SU-DHL-6 (cell line): ENCODE results near the gene TOR4A.

Source experiments
- H2AFZ ChIP-seq: fragments of 200-600 bp; sonication (generic); 2 replicates; pipeline ENCODE4 v1.6.1; 2014; ENCODE audit warnings: low read depth, mild to moderate bottlenecking, moderate library complexity, mixed read lengths, antibody characterized with exemption, low read length; ENCODE audit not compliant: severe bottlenecking
- H3F3A ChIP-seq: fragments of 200-600 bp; shearing (Covaris generic); 2 replicates; pipeline ENCODE4 v1.6.0; 2016; ENCODE audit warnings: antibody characterized with exemption, mild to moderate bottlenecking; ENCODE audit not compliant: insufficient read depth
- H3K27ac ChIP-seq: fragments of 200-600 bp; sonication (generic); 2 replicates; pipeline ENCODE4 v1.5.1; 2016; ENCODE audit warnings: low read depth, mild to moderate bottlenecking, low read length, moderate library complexity, mixed read lengths
- H3K27me3 ChIP-seq: fragments of 200-600 bp; sonication (generic), shearing (Covaris generic); 2 replicates; pipeline ENCODE4 v1.6.0; 2014; ENCODE audit warnings: mild to moderate bottlenecking, low read length
- H3K36me3 ChIP-seq: fragments of 200-600 bp; sonication (generic); 2 replicates; pipeline ENCODE4 v1.6.1; 2014; ENCODE audit warnings: mild to moderate bottlenecking, low read length, mixed read lengths
- H3K4me2 ChIP-seq: fragments of 300-600, 200-600 bp; shearing (Covaris generic), sonication (generic); 2 replicates; pipeline ENCODE4 v1.6.0; 2014; ENCODE audit warnings: low read length, low read depth, mild to moderate bottlenecking; ENCODE audit not compliant: poor library complexity, severe bottlenecking
- H3K4me3 ChIP-seq: fragments of 200-600 bp; sonication (generic); 2 replicates; pipeline ENCODE4 v1.5.1; 2014; ENCODE audit warnings: antibody characterized with exemption, low read length, mild to moderate bottlenecking, mixed read lengths; ENCODE audit not compliant: insufficient read depth, poor library complexity, severe bottlenecking
- H3K79me2 ChIP-seq: fragments of 200-600 bp; sonication (generic); 2 replicates; pipeline ENCODE4 v1.6.1; 2014; ENCODE audit warnings: mild to moderate bottlenecking, low read length, moderate library complexity; ENCODE audit not compliant: insufficient read depth
- H3K9ac ChIP-seq: fragments of 200-600 bp; sonication (generic); 2 replicates; pipeline ENCODE4 v1.7.0; 2014; ENCODE audit warnings: mild to moderate bottlenecking, low read length
- H3K9me2 ChIP-seq: fragments of 200-600 bp; sonication (generic); replicated peaks from 2 replicates; pipeline ENCODE4 v1.6.1; 2014; ENCODE audit warnings: low read length; ENCODE audit not compliant: insufficient read depth
- H3K9me3 ChIP-seq: fragments of 200-600 bp; sonication (generic); 2 replicates; pipeline ENCODE4 v1.6.1; 2014; ENCODE audit warnings: low read length, mixed read lengths; ENCODE audit not compliant: insufficient read depth
- H4K20me1 ChIP-seq: fragments of 200-600 bp; sonication (generic); 2 replicates; pipeline ENCODE4 v1.6.1; 2014; ENCODE audit warnings: low read depth, mild to moderate bottlenecking, antibody characterized with exemption, low read length, moderate library complexity, mixed read lengths
- CTCF ChIP-seq: fragments of 200-600 bp; sonication (generic); IDR thresholded peaks from one replicate; pipeline ENCODE4 v1.5.1; 2017; ENCODE audit warnings: antibody characterized with exemption, mild to moderate bottlenecking, low read length, moderate library complexity; ENCODE audit not compliant: insufficient read depth, poor library complexity, severe bottlenecking
- EZH2phosphoT487 ChIP-seq: fragments of 200-600 bp; sonication (generic), shearing (Covaris generic); conservative IDR thresholded peaks from 2 replicates; pipeline ENCODE4 v1.6.1; 2018; ENCODE audit warnings: mild to moderate bottlenecking, antibody characterized with exemption, low read length, moderate library complexity, mixed read lengths

The TOR4A gene

GRCh38 chr9:137310189-137311052, 32.9 kb downstream of the TOR4A start:
- Histone ChIP-seq H3K9ac (no peak overlapping the region), H2AFZ (no peak overlapping the region), H3K79me2 (no peaks in the 10 kb centered on the region), H3K9me3 (no peaks in the 10 kb centered on the region), H3F3A (no peaks in the 10 kb centered on the region), H3K27ac (no peak overlapping the region), H3K9me2 (no peaks in the 10 kb centered on the region), H3K4me2 (no peak overlapping the region), H3K27me3 (no peaks in the 10 kb centered on the region), H4K20me1 (no peaks in the 10 kb centered on the region), H3K4me3 (no peak overlapping the region), H3K36me3 (no peaks in the 10 kb centered on the region)
- TF ChIP-seq EZH2phosphoT487 = no peak
- no peak for TF ChIP-seq CTCF

GRCh38 chr9:137311171-137311985, 33.9 kb downstream of the TOR4A start:
- Histone ChIP-seq H3K27me3 (no peaks in the 10 kb centered on the region), H3F3A (no peaks in the 10 kb centered on the region), H3K9me2 (no peaks in the 10 kb centered on the region), H3K9ac (no peak overlapping the region), H3K79me2 (no peaks in the 10 kb centered on the region), H3K4me3 (no peak overlapping the region), H4K20me1 (no peaks in the 10 kb centered on the region), H3K36me3 (no peaks in the 10 kb centered on the region), H3K27ac (no peak overlapping the region), H2AFZ (no peak overlapping the region), H3K4me2 (no peak overlapping the region), H3K9me3 (no peaks in the 10 kb centered on the region)
- TF ChIP-seq CTCF (no peak), EZH2phosphoT487 (no peak)

GRCh38 chr9:137311986-137312851, 34.7 kb downstream of the TOR4A start:
- H3K79me2 ChIP-seq = no peaks in the 10 kb centered on the region
- H3K9me2 ChIP-seq = no peaks in the 10 kb centered on the region
- H3K27ac ChIP-seq = no peak overlapping the region
- H2AFZ ChIP-seq = no peak overlapping the region
- no peaks in the 10 kb centered on the region for H3K9me3 ChIP-seq
- H3K4me2 ChIP-seq = no peak overlapping the region
- no peak overlapping the region for H3K9ac ChIP-seq
- no peak for TF ChIP-seq EZH2phosphoT487
- no peak for TF ChIP-seq CTCF
- H3K36me3 ChIP-seq = no peaks in the 10 kb centered on the region
- H3K4me3 ChIP-seq = no peak overlapping the region
- no peaks in the 10 kb centered on the region for H4K20me1 ChIP-seq
- no peaks in the 10 kb centered on the region for H3K27me3 ChIP-seq
- no peaks in the 10 kb centered on the region for H3F3A ChIP-seq
